Activated B cell treated with CpG ODN at 0.5 μM for 24 hours (primary cell): ENCODE measurements around the gene ANKRD33. TPM values are rescaled to one million over a fixed set of nuclear protein-coding genes. Genes with fewer than 3 reads are reported as not detected.

Experiments used
- ATAC-seq: fragments of 200-7000 bp; cut with Tn5 transposase; one replicate; pipeline ENCODE4 v1.10.0; 2021; ENCODE audit warnings: low read depth, mild to moderate bottlenecking, moderate library complexity
- CTCF ChIA-PET: fragments of 350-600 bp; sonication (Branson Sonifier 250); formaldehyde crosslinking; loops from one replicate; lab custom pipeline; 2021; ENCODE audit warnings: antibody characterized with exemption; lab: Charles Lee
- POLR2A ChIA-PET: fragments of 350-600 bp; sonication (Branson Sonifier 250); formaldehyde crosslinking; loops from one replicate; lab custom pipeline; 2021; ENCODE audit warnings: antibody characterized with exemption; lab: Charles Lee
- DNase-seq: peaks from one replicate; pipeline ENCODE4 v3.0.0; 2022
- H3K27ac Mint-ChIP-seq: one replicate; pipeline ENCODE4 v1.8.0; 2020; ENCODE audit warnings: mixed read lengths
- H3K27me3 Mint-ChIP-seq: one replicate; pipeline ENCODE4 v1.8.0; 2021; ENCODE audit warnings: mixed read lengths
- H3K36me3 Mint-ChIP-seq: one replicate; pipeline ENCODE4 v1.8.0; 2021; ENCODE audit warnings: low read depth, mixed read lengths
- H3K4me1 Mint-ChIP-seq: one replicate; pipeline ENCODE4 v1.8.0; 2021; ENCODE audit warnings: mixed read lengths
- H3K4me3 Mint-ChIP-seq: one replicate; pipeline ENCODE4 v1.8.0; 2020; ENCODE audit warnings: mild to moderate bottlenecking, mixed read lengths
- H3K9me3 Mint-ChIP-seq: one replicate; pipeline ENCODE4 v1.8.0; 2020; ENCODE audit warnings: mixed read lengths
- CTCF ChIP-seq: fragments of 200-600 bp; IDR thresholded peaks from one replicate; pipeline ENCODE4 v1.8.0; 2022; ENCODE audit warnings: antibody characterized with exemption, mild to moderate bottlenecking
- intact Hi-C: fragments of 100-400 bp; cut with micrococcal nuclease; formaldehyde crosslinking; loops from one replicate; pipeline ENCODE4 v1.15.1; 2024
- total RNA-seq: library from RNA; stranded (reverse); gene quantifications from 2 replicates; pipeline ENCODE4 v1.2.3, GENCODE V29; 2022

The ANKRD33 gene
- total RNA-seq, 1 donor from 2014 or later: not detected

GRCh38 chr12:51907083-51907855, 19.4 kb downstream of the ANKRD33 start, which contains the start of gene ACVRL1:
Gene ACVRL1, plus strand, starts transcription at chr12:51907504. Its CDS starts 4,971 bp downstream, at chr12:51912475.
- no peak for ATAC-seq
- TF ChIP-seq CTCF: no peak
- intact Hi-C loops: no loop called here
- DNase-seq: no peak
- no peak within 1 kb of the TSS for H3K27ac Mint-ChIP-seq
- ChIA-PET CTCF (no interaction called here), POLR2A (no interaction called here)
- peaks cover 24% of the 10 kb centered on the region for H3K27me3 Mint-ChIP-seq
- H3K9me3 Mint-ChIP-seq: no peaks in the 10 kb centered on the region
- H3K4me3 Mint-ChIP-seq: no peak within 1 kb of the TSS
- no peaks in the 10 kb centered on the region for H3K36me3 Mint-ChIP-seq
- H3K4me1 Mint-ChIP-seq: no peaks in the 10 kb centered on the region

- H3K27ac Mint-ChIP-seq: no peak overlapping the region
- no peaks in the 10 kb centered on the region for H3K9me3 Mint-ChIP-seq
- H3K4me3 Mint-ChIP-seq: no peak overlapping the region
- CTCF ChIA-PET: no interaction called here
- no peaks in the 10 kb centered on the region for H3K4me1 Mint-ChIP-seq
- POLR2A ChIA-PET: no interaction called here
- H3K36me3 Mint-ChIP-seq: no peaks in the 10 kb centered on the region
- DNase-seq: no peak
- no peak for TF ChIP-seq CTCF
- intact Hi-C loops: no loop called here
- peaks cover 26% of the 10 kb centered on the region for H3K27me3 Mint-ChIP-seq
- ATAC-seq: no peak
Observed at GRCh38 chr12:51907856-51908425, 20.0 kb downstream of the ANKRD33 start.

GRCh38 chr12:51908876-51909592, 21.1 kb downstream of the ANKRD33 start:
- intact Hi-C loops: no loop called here
- H3K9me3 Mint-ChIP-seq: no peaks in the 10 kb centered on the region
- POLR2A ChIA-PET: no interaction called here
- ATAC-seq (no peak), DNase-seq (no peak)
- no peak for TF ChIP-seq CTCF
- H3K27me3 Mint-ChIP-seq: peaks cover 26% of the 10 kb centered on the region
- no peaks in the 10 kb centered on the region for H3K4me1 Mint-ChIP-seq
- H3K4me3 Mint-ChIP-seq: no peak overlapping the region
- H3K36me3 Mint-ChIP-seq: no peaks in the 10 kb centered on the region
- CTCF ChIA-PET: no interaction called here
- H3K27ac Mint-ChIP-seq: no peak overlapping the region

GRCh38 chr12:51910168-51910567, 22.3 kb downstream of the ANKRD33 start:
- Mint-ChIP-seq H3K4me3 (no peak overlapping the region), H3K27me3 (peaks cover 26% of the 10 kb centered on the region), H3K9me3 (no peaks in the 10 kb centered on the region), H3K36me3 (no peaks in the 10 kb centered on the region), H3K27ac (no peak overlapping the region), H3K4me1 (no peaks in the 10 kb centered on the region)
- no peak for TF ChIP-seq CTCF
- intact Hi-C loops: no loop called here
- no peak for ATAC-seq
- no peak for DNase-seq
- ChIA-PET POLR2A (no interaction called here), CTCF (no interaction called here)

- H3K4me1 Mint-ChIP-seq: no peaks in the 10 kb centered on the region
- POLR2A ChIA-PET: no interaction called here
- CTCF ChIA-PET: no interaction called here
- ATAC-seq: no peak
- no peak overlapping the region for H3K4me3 Mint-ChIP-seq
- DNase-seq: no peak
- intact Hi-C loops: no loop called here
- H3K27ac Mint-ChIP-seq: no peak overlapping the region
- H3K36me3 Mint-ChIP-seq: no peaks in the 10 kb centered on the region
- H3K9me3 Mint-ChIP-seq: no peaks in the 10 kb centered on the region
- H3K27me3 Mint-ChIP-seq: peaks cover 26% of the 10 kb centered on the region
- TF ChIP-seq CTCF: no peak
Observed at GRCh38 chr12:51910691-51911090, 22.8 kb downstream of the ANKRD33 start.
